ENCODE results near the gene FSD1L. TPM values are rescaled to one million over a fixed set of nuclear protein-coding genes. Genes with fewer than 3 reads are reported as not detected.

Gene FSD1L
- total and polyA plus RNA-seq, 2 donors (not counting 1 experiment from before 2014, with no cell fraction given): 0.70 to 15.2 TPM

DNA sequence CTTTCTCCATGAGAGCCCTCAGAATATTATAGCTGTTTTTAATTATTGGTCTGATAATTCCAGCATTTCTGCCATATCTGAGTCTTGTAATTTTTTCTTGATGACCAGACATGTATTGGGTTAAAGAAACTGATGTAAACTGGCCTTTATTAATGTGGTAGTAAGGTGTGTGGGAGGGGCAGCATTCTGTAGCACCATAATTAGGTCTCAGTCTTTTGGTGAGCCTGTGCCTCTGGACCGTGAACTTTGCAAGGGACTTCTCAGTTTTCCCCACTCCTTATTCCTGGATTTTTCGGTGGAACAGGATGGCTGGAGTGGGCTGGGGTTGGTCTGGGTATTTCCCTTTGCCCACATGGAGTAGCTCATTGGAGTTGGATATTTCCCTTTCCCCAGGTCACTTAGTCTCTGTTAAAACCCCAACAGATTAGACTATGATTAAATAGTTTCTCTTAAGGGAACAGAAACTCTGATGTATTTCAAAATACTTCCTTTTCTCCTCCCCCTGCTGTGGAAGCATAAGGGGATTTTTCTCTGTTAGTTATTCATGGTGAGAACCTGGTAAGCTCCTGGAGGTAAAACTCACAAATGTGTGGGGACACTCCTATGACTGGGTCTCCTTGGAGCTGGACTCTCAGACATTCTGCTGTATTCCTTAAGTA is 52.4 kb downstream of the FSD1L start:
- Mint-ChIP-seq H3K27ac (peak overlapping the region; percentile 77), H3K4me1 (peaks cover 28% of the 10 kb centered on the region), H3K4me3 (peak overlapping the region; percentile 76), H3K27me3 (no peaks in the 10 kb centered on the region), H3K9me3 (ENCODE audit: insufficient read depth) (no peaks in the 10 kb centered on the region)
- Histone ChIP-seq H3K79me2 (ENCODE audit: control insufficient read depth, insufficient read depth, low read length) (no peaks in the 10 kb centered on the region), H3K9ac (ENCODE audit: low read length) (peak overlapping the region; percentile 43), H3K9me3 (ENCODE audit: control extremely low read depth in 1 of 3, control insufficient read depth in 2 of 3, insufficient read depth in 1 of 3, low read length in 2 of 3) (no peaks in the 10 kb centered on the region), H3K36me3 (replicated peaks in 1 of 2; ENCODE audit: control extremely low read depth in 1 of 2, control insufficient read depth in 1 of 2, extremely low read depth in 1 of 2, insufficient read depth in 2 of 2, low read length in 1 of 2) (no peaks in the 10 kb centered on the region), H3K4me2 (replicated peaks; ENCODE audit: low read depth, low read length, poor library complexity, severe bottlenecking) (peak overlapping the region; percentile 69), H3K4me1 (ENCODE audit: control insufficient read depth in 2 of 2, insufficient read depth in 2 of 2, low read length in 2 of 2) (peaks cover 14 to 20% of the 10 kb centered on the region in 2 donors), H3K4me3 (ENCODE audit: control extremely low read depth in 1 of 5, extremely low read depth in 1 of 5, insufficient read depth in 1 of 5, low read depth in 2 of 5, low read length in 4 of 5) (peak overlapping the region in 3 of 5 experiments; percentile 25 to 55 (median 29)), H2AFZ (ENCODE audit: insufficient read depth, low read depth, low read length, poor library complexity, severe bottlenecking) (no peak overlapping the region), H3K27ac (ENCODE audit: low read length in 2 of 2) (peak overlapping the region; percentile 40 to 52), H4K20me1 (ENCODE audit: control insufficient read depth, insufficient read depth, low read length, poor library complexity, severe bottlenecking) (no peaks in the 10 kb centered on the region), H3K27me3 (replicated peaks in 1 of 4; ENCODE audit: control extremely low read depth in 1 of 4, control insufficient read depth in 3 of 4, insufficient read depth in 4 of 4, low read length in 3 of 4) (no peaks in the 10 kb centered on the region)
- TF ChIP-seq, protein P1, sequence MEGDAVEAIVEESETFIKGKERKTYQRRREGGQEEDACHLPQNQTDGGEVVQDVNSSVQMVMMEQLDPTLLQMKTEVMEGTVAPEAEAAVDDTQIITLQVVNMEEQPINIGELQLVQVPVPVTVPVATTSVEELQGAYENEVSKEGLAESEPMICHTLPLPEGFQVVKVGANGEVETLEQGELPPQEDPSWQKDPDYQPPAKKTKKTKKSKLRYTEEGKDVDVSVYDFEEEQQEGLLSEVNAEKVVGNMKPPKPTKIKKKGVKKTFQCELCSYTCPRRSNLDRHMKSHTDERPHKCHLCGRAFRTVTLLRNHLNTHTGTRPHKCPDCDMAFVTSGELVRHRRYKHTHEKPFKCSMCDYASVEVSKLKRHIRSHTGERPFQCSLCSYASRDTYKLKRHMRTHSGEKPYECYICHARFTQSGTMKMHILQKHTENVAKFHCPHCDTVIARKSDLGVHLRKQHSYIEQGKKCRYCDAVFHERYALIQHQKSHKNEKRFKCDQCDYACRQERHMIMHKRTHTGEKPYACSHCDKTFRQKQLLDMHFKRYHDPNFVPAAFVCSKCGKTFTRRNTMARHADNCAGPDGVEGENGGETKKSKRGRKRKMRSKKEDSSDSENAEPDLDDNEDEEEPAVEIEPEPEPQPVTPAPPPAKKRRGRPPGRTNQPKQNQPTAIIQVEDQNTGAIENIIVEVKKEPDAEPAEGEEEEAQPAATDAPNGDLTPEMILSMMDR (IDR thresholded peaks at IDR 0.05): no peak
- TF ChIP-seq EZH2 (IDR thresholded peaks at IDR 0.05; ENCODE audit: borderline replicate concordance, insufficient read depth, low read depth, low read length, poor library complexity, severe bottlenecking): no peak
- POLR2A ChIA-PET: interaction anchor here (0.6 kb wide), 1 partner anchor 33 kb away, joined by 3 read pairs; no protein-coding TSS in a partner anchor
- CTCF ChIA-PET: interaction anchor here (0.6 kb wide), 1 partner anchor 17 kb away, joined by 3 read pairs; no protein-coding TSS in a partner anchor
- ATAC-seq (ENCODE audit: low read depth) (peak; percentile 68), DNase-seq (peak; percentile 60)
- no CpG with 5 or more reads among the region's 2 CpGs for WGBS (ENCODE audit: insufficient coverage)
- intact Hi-C loops (cut with micrococcal nuclease): loop anchor here (1.0 kb wide), 1 partner anchor 13 kb away; no protein-coding TSS in a partner anchor

DNA sequence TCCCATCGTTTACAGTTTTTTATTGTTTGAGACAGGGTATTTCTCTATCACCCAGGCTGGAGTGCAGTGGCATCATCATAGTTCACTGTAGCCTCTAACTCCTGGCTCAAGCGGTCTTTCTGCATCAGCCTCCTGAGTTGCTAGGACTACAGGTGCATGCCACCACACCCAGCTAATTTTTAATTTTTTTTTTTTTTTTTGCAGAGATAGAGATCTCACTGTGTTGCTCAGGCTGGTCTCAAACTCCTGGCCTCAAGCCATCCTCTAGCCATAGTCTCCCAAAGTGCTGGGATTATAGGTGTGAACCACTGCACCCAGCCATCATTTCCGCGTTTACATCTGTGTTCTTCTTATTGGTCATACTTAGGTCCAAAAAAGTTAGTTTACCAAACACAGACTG is 53.6 kb downstream of the FSD1L start:
- H3K9me3 ChIP-seq (ENCODE audit: control extremely low read depth in 1 of 3, control insufficient read depth in 2 of 3, insufficient read depth in 1 of 3, low read length in 2 of 3): no peaks in the 10 kb centered on the region
- H3K36me3 ChIP-seq (replicated peaks in 1 of 2; ENCODE audit: control extremely low read depth in 1 of 2, control insufficient read depth in 1 of 2, extremely low read depth in 1 of 2, insufficient read depth in 2 of 2, low read length in 1 of 2): no peaks in the 10 kb centered on the region
- no peak overlapping the region for H3K4me3 ChIP-seq (ENCODE audit: control extremely low read depth in 1 of 5, extremely low read depth in 1 of 5, insufficient read depth in 1 of 5, low read depth in 2 of 5, low read length in 4 of 5)
- H3K79me2 ChIP-seq (ENCODE audit: control insufficient read depth, insufficient read depth, low read length): no peaks in the 10 kb centered on the region
- intact Hi-C loops (cut with micrococcal nuclease): no loop called here
- Mint-ChIP-seq H3K9me3 (ENCODE audit: insufficient read depth) (no peaks in the 10 kb centered on the region), H3K4me3 (no peak overlapping the region), H3K27ac (no peak overlapping the region), H3K27me3 (no peaks in the 10 kb centered on the region), H3K4me1 (peaks cover 28% of the 10 kb centered on the region)
- POLR2A ChIA-PET: no interaction called here
- no peaks in the 10 kb centered on the region for H4K20me1 ChIP-seq (ENCODE audit: control insufficient read depth, insufficient read depth, low read length, poor library complexity, severe bottlenecking)
- CTCF ChIA-PET: no interaction called here
- no peak overlapping the region for H3K27ac ChIP-seq (ENCODE audit: low read length in 2 of 2)
- ATAC-seq (ENCODE audit: low read depth): no peak
- no peak overlapping the region for H3K4me2 ChIP-seq (replicated peaks; ENCODE audit: low read depth, low read length, poor library complexity, severe bottlenecking)
- no peak overlapping the region for H2AFZ ChIP-seq (ENCODE audit: insufficient read depth, low read depth, low read length, poor library complexity, severe bottlenecking)
- DNase-seq: no peak
- peaks cover 14 to 20% of the 10 kb centered on the region in 2 donors for H3K4me1 ChIP-seq (ENCODE audit: control insufficient read depth in 2 of 2, insufficient read depth in 2 of 2, low read length in 2 of 2)
- TF ChIP-seq EZH2 (IDR thresholded peaks at IDR 0.05; ENCODE audit: borderline replicate concordance, insufficient read depth, low read depth, low read length, poor library complexity, severe bottlenecking): no peak
- TF ChIP-seq, protein P1 (IDR thresholded peaks at IDR 0.05): no peak
- no peaks in the 10 kb centered on the region for H3K27me3 ChIP-seq (replicated peaks in 1 of 4; ENCODE audit: control extremely low read depth in 1 of 4, control insufficient read depth in 3 of 4, insufficient read depth in 4 of 4, low read length in 3 of 4)
- 100% methylated on average over 4 of the region's 4 CpGs for WGBS (ENCODE audit: insufficient coverage)
- no peak overlapping the region for H3K9ac ChIP-seq (ENCODE audit: low read length)
